ENCODE data around the gene ANKRD13A.

GRCh38 chr12:109995361-109995685 is 3.9 kb upstream of the ANKRD13A start:
- TF ChIP-seq, protein P1, sequence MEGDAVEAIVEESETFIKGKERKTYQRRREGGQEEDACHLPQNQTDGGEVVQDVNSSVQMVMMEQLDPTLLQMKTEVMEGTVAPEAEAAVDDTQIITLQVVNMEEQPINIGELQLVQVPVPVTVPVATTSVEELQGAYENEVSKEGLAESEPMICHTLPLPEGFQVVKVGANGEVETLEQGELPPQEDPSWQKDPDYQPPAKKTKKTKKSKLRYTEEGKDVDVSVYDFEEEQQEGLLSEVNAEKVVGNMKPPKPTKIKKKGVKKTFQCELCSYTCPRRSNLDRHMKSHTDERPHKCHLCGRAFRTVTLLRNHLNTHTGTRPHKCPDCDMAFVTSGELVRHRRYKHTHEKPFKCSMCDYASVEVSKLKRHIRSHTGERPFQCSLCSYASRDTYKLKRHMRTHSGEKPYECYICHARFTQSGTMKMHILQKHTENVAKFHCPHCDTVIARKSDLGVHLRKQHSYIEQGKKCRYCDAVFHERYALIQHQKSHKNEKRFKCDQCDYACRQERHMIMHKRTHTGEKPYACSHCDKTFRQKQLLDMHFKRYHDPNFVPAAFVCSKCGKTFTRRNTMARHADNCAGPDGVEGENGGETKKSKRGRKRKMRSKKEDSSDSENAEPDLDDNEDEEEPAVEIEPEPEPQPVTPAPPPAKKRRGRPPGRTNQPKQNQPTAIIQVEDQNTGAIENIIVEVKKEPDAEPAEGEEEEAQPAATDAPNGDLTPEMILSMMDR (IDR thresholded peaks at IDR 0.05 in 4 of 5, conservative IDR thresholded peaks at IDR 0.05 in 1 of 5) = no peak
- TF ChIP-seq POLR2A (IDR thresholded peaks at IDR 0.05) = no peak
